GM19240 (cell line): ENCODE data around the gene NPPA.
"Not testable (repeated sequence)": the region's sequence is repeated elsewhere in the genome, so short reads cannot be mapped to it uniquely, and the experiment has no call there.

Experiments
- DNase-seq: peaks from one replicate; pipeline ENCODE4 v3.0.0; 2011; ENCODE audit warnings: low spot score; ENCODE audit not compliant: insufficient read length

The NPPA gene

DNA sequence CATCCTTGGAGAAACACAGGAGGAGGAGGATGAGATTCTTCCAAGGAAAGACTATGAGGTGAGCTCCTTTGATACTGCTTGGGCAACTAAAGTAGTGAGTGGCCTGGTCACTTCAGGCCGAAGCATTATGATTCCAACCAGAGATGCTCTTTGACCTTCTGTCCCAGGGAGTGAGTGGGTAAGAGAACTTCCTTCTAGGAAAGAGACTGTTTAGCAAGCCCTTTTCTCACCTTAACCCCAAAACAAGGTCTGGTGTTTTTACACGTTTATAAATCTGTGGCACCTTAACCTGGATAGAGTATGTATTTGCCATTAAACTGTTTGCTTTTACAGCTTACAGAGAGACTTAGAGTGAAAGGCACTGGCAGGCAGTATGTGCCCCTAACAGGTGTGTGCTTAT is 40.5 kb downstream of the NPPA start:
- DNase-seq: no peak

GRCh38 chr1:11806307-11806936 is 41.2 kb downstream of the NPPA start:
- DNase-seq: peak; percentile 56

DNA sequence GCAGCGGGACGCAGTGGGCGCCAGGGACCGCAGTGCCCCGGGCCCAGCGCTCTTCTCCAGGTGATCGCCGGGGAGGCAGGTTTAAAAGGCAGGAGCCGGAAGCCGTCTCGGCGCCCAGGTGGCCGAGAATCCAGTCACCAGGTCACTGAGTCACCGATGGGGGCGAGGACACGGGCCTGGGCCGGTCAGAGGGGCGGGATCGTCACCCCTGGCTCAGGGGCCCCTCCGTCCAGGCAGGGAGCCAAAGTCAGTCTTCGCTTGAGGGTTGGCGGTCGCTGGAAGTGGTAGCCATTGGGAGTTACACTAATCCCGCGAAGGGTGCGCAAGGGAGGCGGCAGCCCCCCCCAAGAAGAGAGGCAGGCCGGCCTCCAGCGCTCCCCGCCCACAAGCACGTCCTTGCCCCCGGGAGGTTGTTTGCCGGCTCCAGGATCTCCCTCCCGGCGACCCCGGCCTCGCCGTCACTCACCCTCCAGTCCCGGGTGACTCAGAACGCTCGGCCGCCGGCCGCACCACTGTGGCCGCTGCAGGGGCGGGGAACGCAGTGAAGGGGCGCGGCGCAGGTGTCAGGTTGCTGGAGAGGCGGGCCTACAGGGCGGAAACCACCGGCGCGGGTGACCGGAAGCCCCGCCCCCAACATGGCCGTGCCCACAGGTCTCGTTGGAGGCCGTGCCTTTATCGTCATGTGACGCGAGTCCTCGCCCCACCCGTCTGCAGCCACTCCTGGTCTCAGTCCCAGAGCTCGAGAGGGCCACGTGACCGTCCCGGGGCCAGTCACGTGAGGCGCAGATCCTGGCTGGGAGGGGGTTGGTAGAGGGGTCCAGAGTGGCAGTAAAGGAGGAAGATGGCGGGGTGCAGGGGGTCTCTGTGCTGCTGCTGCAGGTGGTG is 41.9 kb downstream of the NPPA start, which contains the start of the genes CLCN6 and MTHFR:
Gene CLCN6 (plus strand): TSS at position 770 of the 885 bp plus-strand sequence. CDS start 72 bp downstream, at position 842.
Gene MTHFR (minus strand): TSS at position 543 of the 885 bp plus-strand sequence. CDS start 2,848 bp downstream, outside the sequence.
- DNase-seq: peak; percentile 93

DNA sequence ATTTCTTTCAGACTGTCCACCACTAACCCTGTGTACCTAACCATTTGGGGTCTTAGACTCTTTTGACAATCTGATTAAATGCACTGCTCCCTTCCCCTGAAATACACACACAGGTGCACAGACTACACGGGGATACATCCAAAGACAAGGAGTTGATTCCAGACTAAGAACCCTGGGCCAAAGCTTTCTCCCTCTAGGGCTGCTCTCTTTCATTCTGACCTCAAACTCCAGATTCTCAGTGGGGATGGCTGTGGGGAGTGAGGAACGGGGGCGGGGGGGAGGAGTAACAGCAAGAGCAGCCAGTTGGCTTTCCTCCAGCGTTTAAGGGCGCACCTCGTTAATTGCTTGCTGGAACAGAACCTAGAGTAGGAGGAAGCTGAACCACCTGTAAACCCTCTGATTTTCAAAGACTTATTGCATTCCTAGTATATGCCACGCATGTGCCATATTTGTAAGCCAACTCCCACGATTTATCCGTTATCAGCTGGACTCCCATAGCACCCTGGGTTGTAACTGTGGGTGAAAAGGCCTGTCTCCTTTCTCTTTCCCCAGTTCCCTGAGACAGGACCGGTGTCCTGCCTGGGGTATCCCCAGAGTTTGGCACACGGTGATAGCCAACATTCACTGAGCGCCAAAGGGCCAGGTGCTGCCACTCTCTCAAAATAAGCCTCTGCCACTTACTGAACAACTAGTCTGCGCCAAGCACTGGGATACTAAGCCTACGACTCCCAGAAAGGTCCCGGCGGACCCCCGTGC is 42.7 kb downstream of the NPPA start:
- no peak for DNase-seq

DNA sequence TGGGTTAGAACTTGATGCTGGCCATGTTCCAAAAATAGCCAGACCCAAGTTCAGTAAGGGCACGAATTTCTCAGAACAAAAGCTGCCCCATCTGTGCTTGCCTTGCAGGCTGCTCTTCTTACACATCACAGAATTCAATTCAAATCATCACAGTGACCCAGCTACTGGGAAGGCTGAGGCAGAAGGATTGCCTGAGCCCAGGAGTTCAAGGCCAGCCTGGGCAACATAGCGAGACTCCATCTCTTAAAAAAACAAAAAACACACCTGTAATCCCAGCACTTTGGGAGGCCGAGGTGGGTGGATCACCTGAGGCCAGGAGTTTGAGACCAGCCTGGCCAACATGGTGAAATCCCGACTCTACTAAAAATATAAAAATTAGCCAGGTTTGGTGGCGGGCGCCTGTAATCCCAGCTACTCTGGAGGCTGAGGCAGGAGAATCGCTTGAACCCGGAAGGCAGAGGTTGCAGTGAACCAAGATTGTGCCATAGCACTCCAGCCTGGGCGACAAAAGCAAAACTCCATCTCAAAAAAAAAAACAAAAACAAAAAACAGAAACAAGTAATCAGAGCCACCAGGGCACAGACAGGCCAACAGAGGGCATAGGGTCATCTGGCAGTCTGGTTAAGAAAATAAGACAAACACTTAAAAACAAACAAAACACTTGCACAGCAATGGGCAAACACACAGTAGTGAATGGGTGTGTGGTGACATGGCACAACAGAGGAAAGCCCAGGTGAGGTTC is 43.5 kb downstream of the NPPA start:
- DNase-seq: not testable (repeated sequence)

- DNase-seq: peak; percentile 63
Observed at GRCh38 chr1:11802973-11803885, 44.4 kb downstream of the NPPA start.

GRCh38 chr1:11802616-11802972 is 45.0 kb downstream of the NPPA start:
- no peak for DNase-seq

DNA sequence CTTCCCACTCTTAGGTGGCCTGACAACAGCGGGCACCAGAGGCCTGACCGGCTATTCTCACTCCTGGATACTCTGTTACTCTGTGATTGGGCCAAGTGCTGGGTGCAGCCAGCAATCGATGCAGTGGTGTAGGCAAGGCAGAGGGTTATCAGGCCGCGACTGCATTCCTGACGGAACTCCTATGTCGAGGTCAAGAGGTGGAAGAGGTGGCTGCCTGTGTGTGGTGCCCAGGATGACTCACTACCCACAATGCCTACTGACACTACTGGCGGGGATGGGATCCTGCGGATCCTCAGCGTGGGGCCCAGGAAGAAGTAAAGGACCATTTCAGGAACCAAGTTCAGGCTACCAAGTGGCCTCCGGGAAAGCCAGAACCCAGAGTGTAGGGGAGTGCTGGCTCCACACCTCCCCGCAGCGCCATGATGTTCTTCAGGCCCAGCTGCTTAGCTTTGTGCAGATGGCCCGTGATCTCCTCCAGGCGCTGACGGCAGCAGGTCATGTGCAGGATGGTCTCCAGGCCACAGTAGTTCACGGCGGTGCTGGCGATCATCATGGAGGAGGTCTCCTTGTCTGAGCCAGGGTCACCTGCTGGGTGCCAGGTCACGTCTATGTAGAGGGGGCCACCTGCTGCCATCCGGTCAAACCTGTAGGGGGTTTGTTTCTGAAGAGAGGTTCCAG is 46.7 kb downstream of the NPPA start:
- DNase-seq: no peak

DNA sequence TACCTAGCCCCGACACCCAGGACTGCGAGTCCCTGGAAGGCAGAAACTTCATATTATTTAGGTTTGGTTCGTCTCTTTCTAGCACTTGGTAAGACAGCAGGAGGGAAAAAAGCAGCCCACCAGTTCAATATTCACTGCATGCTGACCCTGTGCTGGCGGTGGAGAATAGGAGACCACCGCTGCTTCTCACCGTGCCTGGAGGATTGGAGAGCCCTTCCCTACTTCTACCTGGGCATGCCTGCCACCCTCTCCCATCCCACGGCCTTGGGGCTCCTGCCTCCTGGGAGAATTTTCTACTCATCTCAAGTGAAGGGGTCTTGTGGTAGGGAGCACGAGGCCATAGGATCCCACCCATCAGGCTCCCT is 47.2 kb downstream of the NPPA start:
- DNase-seq: no peak

- DNase-seq: no peak
Observed at GRCh38 chr1:11799896-11800295, 47.7 kb downstream of the NPPA start.

- DNase-seq: no peak
Observed at GRCh38 chr1:11799099-11799498, 48.5 kb downstream of the NPPA start.

- no peak for DNase-seq
Observed at GRCh38 chr1:11797525-11798216, 49.9 kb downstream of the NPPA start.

- DNase-seq: no peak
Observed at GRCh38 chr1:11796036-11796828, 51.4 kb downstream of the NPPA start.
